T-helper 17 cell (primary cell): ENCODE results near the gene PPFIA4. TPM values are rescaled to one million over a fixed set of nuclear protein-coding genes. Genes with fewer than 3 reads are reported as not detected.
A peak's percentile ranks its signal among the peaks of the same experiment; 100 is the strongest.
"Not testable (repeated sequence)": the region's sequence is repeated elsewhere in the genome, so short reads cannot be mapped to it uniquely, and the experiment has no call there.

Experiments
- ATAC-seq: fragments of 150-1000 bp; cut with Tn5 transposase; 2 replicates; pipeline ENCODE4 v1.10.0; 2021; ENCODE audit warnings: mild to moderate bottlenecking, moderate library complexity
- DNase-seq, 3 donors: peaks; one replicate each; pipeline versions ENCODE4 v3.0.0 to v3.0.0-alpha.2; 2020 to 2021
- H3K9me3 ChIP-seq: one replicate; pipeline ENCODE4 v1.7.0; 2013; ENCODE audit warnings: low read length, mild to moderate bottlenecking; ENCODE audit not compliant: control insufficient read depth, poor library complexity, severe bottlenecking
- H3K27ac Mint-ChIP-seq: one replicate; pipeline ENCODE4 v1.8.0; 2022; ENCODE audit warnings: mild to moderate bottlenecking, moderate library complexity, mixed read lengths
- H3K27me3 Mint-ChIP-seq: one replicate; pipeline ENCODE4 v1.8.0; 2022; ENCODE audit warnings: mixed read lengths
- H3K36me3 Mint-ChIP-seq: one replicate; pipeline ENCODE4 v1.8.0; 2022; ENCODE audit warnings: low read depth, mixed read lengths
- H3K4me1 Mint-ChIP-seq: one replicate; pipeline ENCODE4 v1.8.0; 2022; ENCODE audit warnings: mild to moderate bottlenecking, mixed read lengths
- H3K4me3 Mint-ChIP-seq: one replicate; pipeline ENCODE4 v1.8.0; 2022; ENCODE audit warnings: mild to moderate bottlenecking, moderate library complexity, mixed read lengths
- total RNA-seq, 4 donors: library from RNA in 2 of 4; stranded (reverse) in 2 of 4; gene quantifications; one replicate each; pipeline ENCODE4 v1.2.3 and lab custom pipeline; 2022 to 2026

PPFIA4 gene
- total RNA-seq, 2 donors from 2014 or later: 0.81 to 1.5 TPM

DNA sequence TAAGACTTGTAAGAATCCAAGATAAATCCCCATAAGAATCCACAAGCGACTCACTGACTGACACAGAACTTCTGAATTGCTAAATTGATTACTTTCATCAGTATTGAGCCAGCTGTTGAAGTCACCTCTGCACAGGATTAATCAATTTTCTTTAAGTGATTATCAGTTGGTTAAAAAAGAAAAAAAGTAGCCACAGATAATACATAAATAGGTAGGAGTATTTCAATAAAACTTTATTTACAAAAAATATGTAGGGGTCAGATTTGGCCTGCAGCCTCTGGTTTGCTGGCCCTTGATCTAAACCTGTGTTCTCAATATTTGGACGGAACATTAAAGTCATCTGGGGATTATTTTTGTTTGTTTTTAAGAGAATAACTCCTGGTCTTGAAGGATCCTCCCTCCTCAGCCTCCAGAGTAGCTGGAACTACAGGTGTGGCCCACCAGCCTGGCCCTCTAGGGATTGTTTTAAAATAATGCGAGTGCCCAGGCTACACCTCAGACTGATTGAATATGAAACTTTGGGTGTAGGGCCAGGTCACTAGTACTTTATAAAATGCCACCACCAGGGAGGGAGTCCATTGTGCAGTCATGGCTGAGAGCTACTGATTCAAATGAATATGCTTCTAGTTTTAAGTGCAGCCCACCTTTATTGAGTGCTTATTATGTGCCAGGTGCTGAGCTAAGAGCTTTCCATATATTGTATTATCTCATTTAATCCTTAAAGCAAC lies 25.9 kb upstream of the PPFIA4 start:
- H3K36me3 Mint-ChIP-seq: no peaks in the 10 kb centered on the region
- H3K27ac Mint-ChIP-seq: no peak overlapping the region
- peaks cover 31% of the 10 kb centered on the region for H3K27me3 Mint-ChIP-seq
- DNase-seq (no peak), ATAC-seq (no peak)
- H3K4me3 Mint-ChIP-seq: no peak overlapping the region
- H3K4me1 Mint-ChIP-seq: peaks cover 12% of the 10 kb centered on the region
- H3K9me3 ChIP-seq: no peaks in the 10 kb centered on the region

DNA sequence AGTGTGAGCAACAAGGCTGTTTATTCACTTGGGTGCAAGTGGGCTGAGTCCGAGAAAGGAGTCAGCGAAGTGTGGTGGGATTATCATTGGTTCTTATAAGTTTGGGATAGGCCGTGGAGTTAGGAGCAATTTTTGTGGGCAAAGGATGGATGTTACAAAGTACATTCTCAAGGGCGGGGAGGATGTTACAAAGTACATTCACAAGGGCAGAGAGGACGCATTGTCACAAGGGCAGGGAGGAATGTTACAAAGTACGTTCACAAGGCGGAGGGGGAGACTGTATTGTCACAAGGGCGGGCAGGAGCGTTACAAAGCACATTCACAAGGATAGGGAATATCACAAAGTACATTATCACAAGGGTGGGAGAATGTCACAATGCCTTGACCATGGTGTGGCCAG lies 24.3 kb upstream of the PPFIA4 start:
- no peaks in the 10 kb centered on the region for H3K36me3 Mint-ChIP-seq
- DNase-seq (no peak), ATAC-seq (no peak)
- no peaks in the 10 kb centered on the region for H3K9me3 ChIP-seq
- H3K4me1 Mint-ChIP-seq: peaks cover 20% of the 10 kb centered on the region
- peaks cover 18% of the 10 kb centered on the region for H3K27me3 Mint-ChIP-seq
- H3K4me3 Mint-ChIP-seq: no peak overlapping the region
- H3K27ac Mint-ChIP-seq: no peak overlapping the region

DNA sequence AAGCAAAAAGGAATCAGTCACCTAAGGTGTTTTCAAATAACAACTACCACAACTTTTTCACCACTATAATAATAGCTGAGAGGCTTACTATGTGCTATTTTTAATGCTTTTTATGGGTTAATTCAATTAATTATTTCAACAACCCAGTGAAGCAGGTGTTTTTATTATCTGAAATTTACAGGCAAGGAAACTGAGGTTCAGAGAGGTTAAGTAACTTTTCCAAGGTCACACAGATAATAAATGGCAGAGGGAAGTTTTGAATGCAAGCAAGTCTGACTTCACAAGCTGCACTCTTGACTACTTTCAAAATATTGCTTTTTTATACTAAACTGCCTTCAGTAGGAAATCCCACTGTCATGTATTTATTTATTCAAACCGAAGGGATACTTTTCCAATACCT lies 23.3 kb upstream of the PPFIA4 start:
- peaks cover 10% of the 10 kb centered on the region for H3K27me3 Mint-ChIP-seq
- DNase-seq (no peak), ATAC-seq (no peak)
- H3K36me3 Mint-ChIP-seq: no peaks in the 10 kb centered on the region
- H3K4me1 Mint-ChIP-seq: peaks cover 24% of the 10 kb centered on the region
- H3K4me3 Mint-ChIP-seq: no peak overlapping the region
- no peak overlapping the region for H3K27ac Mint-ChIP-seq
- H3K9me3 ChIP-seq: no peaks in the 10 kb centered on the region

DNA sequence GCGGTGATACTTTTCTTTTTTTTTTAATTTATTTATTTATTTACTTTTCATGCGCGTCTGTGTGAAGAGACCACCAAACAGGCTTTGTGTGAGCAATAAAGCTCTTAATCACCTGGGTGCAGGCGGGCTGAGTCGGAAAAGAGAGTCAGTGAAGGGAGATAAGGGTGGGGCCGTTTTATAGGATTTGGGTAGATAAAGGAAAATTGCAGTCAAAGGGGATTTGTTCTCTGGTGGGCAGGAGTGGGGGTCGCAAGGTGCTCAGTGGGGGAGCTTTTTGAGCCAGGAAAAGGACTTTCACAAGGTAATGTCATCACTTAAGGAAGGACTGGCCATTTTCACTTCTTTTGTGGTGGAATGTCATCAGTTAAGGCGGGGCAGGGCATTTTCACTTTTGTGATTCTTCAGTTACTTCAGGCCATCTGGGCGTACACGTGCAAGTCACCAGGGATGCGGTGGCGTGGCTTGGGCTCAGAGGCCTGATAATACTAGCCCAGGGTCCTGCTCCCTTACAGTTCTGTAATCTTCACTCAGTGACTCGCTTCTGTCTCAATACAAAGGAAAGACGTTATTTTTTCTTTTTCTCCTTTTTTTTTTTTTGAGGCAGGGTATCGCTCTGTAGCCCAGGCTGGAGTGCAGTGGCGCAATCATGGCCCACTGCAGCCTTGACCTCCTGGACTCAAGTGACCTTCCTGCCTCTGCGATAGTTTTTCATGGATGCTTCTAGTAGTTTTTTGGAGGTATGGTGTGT lies 20.7 kb upstream of the PPFIA4 start:
- Mint-ChIP-seq H3K4me3 (peak overlapping the region; percentile 95), H3K27ac (peak overlapping the region; percentile 97), H3K4me1 (peaks cover 24% of the 10 kb centered on the region)
- not testable (repeated sequence) for H3K9me3 ChIP-seq, DNase-seq, H3K36me3 Mint-ChIP-seq, H3K27me3 Mint-ChIP-seq, ATAC-seq

DNA sequence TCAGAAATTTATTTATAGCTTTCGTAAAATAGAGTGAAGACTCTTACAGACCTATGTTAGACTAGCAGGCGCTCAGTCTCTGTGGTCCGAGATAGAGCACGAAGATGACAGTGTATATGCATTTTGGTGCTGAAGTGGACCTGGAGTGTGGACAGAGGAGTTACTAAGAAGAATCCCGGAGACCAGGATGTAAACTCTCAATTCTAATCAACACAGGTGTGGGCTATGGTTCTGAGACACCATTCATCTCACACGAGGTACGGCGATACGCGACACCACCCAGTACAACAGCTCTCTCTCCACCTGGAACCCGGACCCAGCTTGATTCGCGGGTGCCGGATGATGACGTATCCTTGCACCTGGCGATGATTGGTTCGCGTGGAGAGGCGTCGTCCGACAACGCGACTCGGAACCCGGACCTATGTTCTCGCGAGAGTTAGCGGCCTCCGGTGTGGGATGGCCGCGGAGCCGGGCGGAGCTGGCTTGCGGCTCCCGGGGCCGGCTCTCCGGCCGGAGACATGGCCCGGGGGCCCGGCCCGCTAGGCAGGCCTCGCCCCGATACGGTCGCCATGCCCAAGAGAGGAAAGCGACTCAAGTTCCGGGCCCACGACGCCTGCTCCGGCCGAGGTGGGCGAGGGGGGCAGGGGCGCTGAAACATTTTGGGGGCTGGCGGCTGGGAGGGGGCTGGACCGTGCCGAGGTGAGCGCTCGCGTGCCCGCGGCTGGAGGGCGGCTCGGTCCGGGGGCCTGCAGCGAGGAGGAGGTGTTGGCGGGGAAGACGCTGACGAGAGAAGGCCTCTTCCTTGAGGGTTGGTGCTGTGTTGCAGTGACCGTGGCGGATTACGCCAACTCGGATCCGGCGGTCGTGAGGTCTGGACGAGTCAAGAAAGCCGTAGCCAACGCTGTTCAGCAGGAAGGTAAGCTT lies 19.1 kb upstream of the PPFIA4 start, which contains the start of gene TMEM183A:
Gene TMEM183A (plus strand): TSS at position 427 of the 924 bp plus-strand sequence. CDS start 92 bp downstream, at position 519.
- no peaks in the 10 kb centered on the region for H3K9me3 ChIP-seq
- H3K27me3 Mint-ChIP-seq: no peaks in the 10 kb centered on the region
- peaks cover 25% of the 10 kb centered on the region for H3K4me1 Mint-ChIP-seq
- peaks cover 4% of the 10 kb centered on the region for H3K36me3 Mint-ChIP-seq
- DNase-seq: peak; percentile 83 to 87 (median 85)
- ATAC-seq: peak; percentile 94
- H3K4me3 Mint-ChIP-seq: peak within 1 kb of the TSS; percentile 95
- peak within 1 kb of the TSS; percentile 97 for H3K27ac Mint-ChIP-seq

DNA sequence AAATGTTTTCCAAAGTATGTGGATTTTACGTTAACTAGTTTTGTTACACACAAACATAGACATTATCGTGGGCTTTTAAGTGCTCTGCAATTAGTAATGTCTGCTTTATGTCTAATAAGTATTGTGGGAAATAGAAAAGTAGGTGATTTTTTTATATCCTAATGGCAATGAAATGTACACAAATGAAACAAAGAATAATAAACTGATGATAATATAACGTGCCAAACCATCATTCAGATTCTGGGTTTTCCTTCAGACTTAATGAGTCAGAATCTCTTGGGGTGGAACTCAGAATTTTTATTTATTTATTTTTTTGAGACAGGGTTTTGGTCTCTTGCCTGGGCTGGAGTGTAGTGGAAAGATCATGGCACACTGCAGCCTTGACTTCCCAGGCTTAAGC lies 17.1 kb upstream of the PPFIA4 start:
- Mint-ChIP-seq H3K27me3 (no peaks in the 10 kb centered on the region), H3K4me1 (peaks cover 34% of the 10 kb centered on the region)
- H3K9me3 ChIP-seq: no peaks in the 10 kb centered on the region

DNA sequence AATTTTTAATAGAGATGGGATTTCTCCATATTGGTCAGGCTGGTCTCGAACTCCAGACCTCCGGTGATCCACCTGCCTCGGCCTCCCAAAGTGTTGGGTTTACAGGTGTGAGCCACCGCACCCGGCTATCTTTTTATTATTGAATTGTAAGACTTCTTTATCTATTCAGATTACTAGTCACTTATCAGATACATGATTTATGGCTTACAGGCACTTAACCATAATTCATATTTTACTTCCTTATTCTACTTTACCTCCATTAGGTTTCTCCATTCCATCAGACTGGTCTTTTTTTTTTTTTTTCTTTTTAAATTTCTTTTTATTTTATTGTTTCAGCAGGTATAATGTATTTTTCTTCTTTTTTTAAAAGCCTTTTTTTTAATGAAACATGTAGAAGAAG lies 14.7 kb upstream of the PPFIA4 start:
- Mint-ChIP-seq H3K27me3 (no peaks in the 10 kb centered on the region), H3K27ac (no peak overlapping the region), H3K4me1 (peaks cover 28% of the 10 kb centered on the region), H3K36me3 (peaks cover 12% of the 10 kb centered on the region), H3K4me3 (no peak overlapping the region)
- no peaks in the 10 kb centered on the region for H3K9me3 ChIP-seq
- DNase-seq (no peak), ATAC-seq (no peak)

More for the DNA sequence above, 17.1 kb upstream of the PPFIA4 start:
- H3K36me3 Mint-ChIP-seq: peaks cover 9% of the 10 kb centered on the region
- peak overlapping the region; percentile 97 for H3K27ac Mint-ChIP-seq
- H3K4me3 Mint-ChIP-seq: peak overlapping the region; percentile 95
- ATAC-seq: no peak
- no peak for DNase-seq

DNA sequence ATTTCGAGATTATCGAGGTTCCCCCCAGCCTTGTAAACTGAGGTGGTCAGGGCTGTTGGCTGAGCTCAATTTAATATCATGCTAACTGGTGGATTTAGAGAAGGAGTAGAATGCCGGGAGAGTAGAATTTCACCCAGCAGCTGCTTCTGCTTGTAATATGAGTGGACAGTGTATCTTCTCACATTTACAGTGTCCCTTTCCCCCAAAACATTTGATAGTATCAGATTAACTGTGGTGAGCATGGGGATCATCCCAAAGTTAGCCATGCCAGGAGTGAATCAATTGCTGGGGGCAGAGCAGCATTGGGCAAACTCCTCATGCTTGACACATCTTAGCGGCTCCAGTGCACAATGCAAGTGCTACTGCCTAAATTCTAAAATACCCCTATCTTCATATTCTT lies 9.2 kb upstream of the PPFIA4 start:
- no peak for DNase-seq
- no peak for ATAC-seq
- peaks cover 8% of the 10 kb centered on the region for H3K36me3 Mint-ChIP-seq
- H3K27me3 Mint-ChIP-seq: no peaks in the 10 kb centered on the region
- no peaks in the 10 kb centered on the region for H3K9me3 ChIP-seq
- no peak overlapping the region for H3K4me3 Mint-ChIP-seq
- H3K27ac Mint-ChIP-seq: no peak overlapping the region
- H3K4me1 Mint-ChIP-seq: peaks cover 13% of the 10 kb centered on the region

DNA sequence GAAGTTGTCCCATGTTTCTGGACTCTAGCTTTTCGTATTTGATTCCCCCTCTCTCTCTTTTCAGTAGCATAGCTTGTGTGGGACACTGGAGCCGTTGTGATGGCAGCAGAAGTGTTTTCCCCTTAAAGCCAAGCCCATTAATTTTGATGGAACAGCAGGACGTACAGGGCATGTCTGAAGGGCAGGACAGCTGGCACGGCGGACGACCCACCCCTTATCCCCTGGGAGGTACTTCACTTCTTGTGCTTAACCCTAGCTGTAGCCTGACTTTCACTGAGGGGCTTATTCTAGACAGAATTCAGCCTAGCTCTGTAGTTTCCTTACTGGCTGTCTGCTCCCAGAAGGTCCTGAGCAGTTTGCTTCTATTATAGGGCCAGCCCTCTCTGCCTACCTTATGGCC lies 8.6 kb upstream of the PPFIA4 start:
- no peak for ATAC-seq
- Mint-ChIP-seq H3K27ac (no peak overlapping the region), H3K27me3 (no peaks in the 10 kb centered on the region), H3K36me3 (peaks cover 8% of the 10 kb centered on the region), H3K4me1 (peaks cover 13% of the 10 kb centered on the region), H3K4me3 (no peak overlapping the region)
- no peak for DNase-seq
- H3K9me3 ChIP-seq: no peaks in the 10 kb centered on the region

DNA sequence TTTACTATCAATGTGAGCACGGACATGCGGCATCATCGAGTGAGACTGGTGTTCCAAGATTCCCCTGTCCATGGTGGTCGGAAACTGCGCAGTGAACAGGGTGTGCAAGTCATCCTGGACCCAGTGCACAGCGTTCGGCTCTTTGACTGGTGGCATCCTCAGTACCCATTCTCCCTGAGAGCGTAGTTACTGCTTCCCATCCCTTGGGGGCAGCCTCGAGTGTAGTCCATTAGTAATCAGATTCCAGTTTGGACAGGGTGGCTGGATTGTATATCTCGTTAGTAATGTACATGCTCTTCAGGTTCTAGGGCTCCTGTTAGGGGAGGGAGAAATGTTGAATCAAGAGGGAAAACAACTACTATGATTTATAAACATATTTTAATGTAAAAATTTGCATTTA lies 3.4 kb upstream of the PPFIA4 start:
- not testable (repeated sequence) for H3K36me3 Mint-ChIP-seq, ATAC-seq

DNA sequence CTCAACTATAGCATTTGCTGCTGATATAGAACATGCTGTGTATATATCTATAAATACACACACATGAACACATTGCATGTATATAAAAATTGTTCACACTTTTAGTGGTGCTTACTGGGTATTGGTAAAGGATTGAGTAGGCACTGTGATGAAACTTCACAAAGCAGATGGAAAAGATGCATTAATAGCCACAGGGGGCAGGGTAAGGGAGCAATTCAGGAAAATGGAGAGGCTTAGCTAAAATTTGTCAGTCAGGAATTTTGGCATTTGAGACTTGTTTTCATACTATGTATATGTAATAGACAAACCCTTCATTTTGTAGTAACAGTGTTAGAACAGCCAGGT lies 633 bp upstream of the PPFIA4 start:
- no peaks in the 10 kb centered on the region for H3K36me3 Mint-ChIP-seq
- H3K4me3 Mint-ChIP-seq: peak overlapping the region; percentile 87
- DNase-seq (no peak), ATAC-seq (no peak)
- peak overlapping the region; percentile 51 for H3K27ac Mint-ChIP-seq
- peaks cover 9% of the 10 kb centered on the region for H3K4me1 Mint-ChIP-seq
- peaks cover 5% of the 10 kb centered on the region for H3K27me3 Mint-ChIP-seq
- no peaks in the 10 kb centered on the region for H3K9me3 ChIP-seq

More for the DNA sequence above, 3.4 kb upstream of the PPFIA4 start:
- not testable (repeated sequence) for H3K4me1 Mint-ChIP-seq, H3K27ac Mint-ChIP-seq, H3K4me3 Mint-ChIP-seq, H3K9me3 ChIP-seq, DNase-seq, H3K27me3 Mint-ChIP-seq

DNA sequence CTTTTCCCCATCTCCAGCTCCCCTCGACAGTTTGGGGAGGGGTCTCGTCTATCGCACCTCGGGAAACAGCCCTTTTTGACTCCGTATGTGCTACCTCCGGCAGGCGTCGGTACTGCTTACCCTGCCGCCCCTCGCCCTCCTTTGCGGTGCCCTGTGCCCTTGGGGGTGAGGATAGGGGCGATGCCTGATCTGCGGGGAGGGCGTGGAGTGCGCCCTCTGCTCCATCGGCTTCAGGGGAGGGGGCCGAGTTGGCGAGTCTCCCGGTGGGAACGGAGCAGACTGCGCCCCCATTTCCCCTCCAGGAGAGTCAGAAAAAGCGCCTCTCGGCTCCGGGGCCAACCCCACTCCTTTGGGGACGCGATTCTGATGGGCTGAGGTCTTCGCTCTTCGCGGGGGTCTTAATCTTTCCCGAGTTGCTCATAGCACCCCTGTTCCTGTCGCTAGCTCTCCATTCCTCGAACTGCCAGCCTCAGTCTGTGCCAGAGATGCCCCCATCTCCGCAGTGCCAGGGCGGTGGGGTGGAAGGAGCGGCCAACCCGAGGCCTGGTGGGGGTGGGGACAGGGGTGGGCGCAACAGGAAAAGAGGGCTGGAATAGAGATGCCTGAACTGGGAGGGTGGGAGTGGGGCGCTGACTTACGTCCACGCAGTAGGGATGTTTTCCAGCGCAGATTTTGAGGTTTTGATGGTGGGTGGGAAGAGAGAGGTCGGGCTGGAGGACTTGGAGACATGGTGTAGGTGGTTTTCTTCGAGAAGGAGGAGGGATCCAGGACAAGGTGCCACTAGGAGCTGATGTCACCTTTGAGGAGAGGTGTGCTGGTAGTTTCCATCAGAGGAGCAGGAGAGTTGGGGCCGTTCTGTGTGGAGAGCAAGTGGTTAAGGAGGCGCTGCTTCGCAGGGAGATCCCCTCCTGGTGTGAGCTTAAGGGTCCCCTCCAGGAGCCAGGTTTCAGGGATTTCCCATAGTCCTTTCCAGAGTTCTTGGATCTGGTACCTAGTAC lies 674 bp downstream of the PPFIA4 start:
- peak overlapping the region; percentile 60 for H3K27ac Mint-ChIP-seq
- H3K36me3 Mint-ChIP-seq: no peaks in the 10 kb centered on the region
- H3K4me3 Mint-ChIP-seq: peak overlapping the region; percentile 87
- peaks cover 10% of the 10 kb centered on the region for H3K4me1 Mint-ChIP-seq
- H3K9me3 ChIP-seq: no peaks in the 10 kb centered on the region
- DNase-seq (no peak), ATAC-seq (peak; percentile 54)
- H3K27me3 Mint-ChIP-seq: peaks cover 5% of the 10 kb centered on the region
